ENCODE measurements around the gene LRRC17. TPM values are rescaled to one million over a fixed set of nuclear protein-coding genes. Genes with fewer than 3 reads are reported as not detected.

LRRC17 gene
- total RNA-seq (43.8 TPM), polyA plus RNA-seq (ENCODE audit: insufficient read depth in 1 of 8, insufficient read length in 8 of 8, low replicate concordance in 1 of 8) (10 to 100 TPM; 22.9 to 71.1 (median 37.5) TPM)
- long read RNA-seq, donor 1, partial matches to known transcripts = 7 of 11 reads
- long read RNA-seq, donor 1, other reads (novel, unspliced or antisense) = 0 of 11 reads
- long read RNA-seq, donor 2 = 0 reads
- long read RNA-seq, donor 3, transcript LRRC17-202 (4 exons, 1,963 nt) = major isoform, 11 of 13 reads
- long read RNA-seq, donor 3, partial matches to known transcripts = 0 of 13 reads
- long read RNA-seq, donor 3, other reads (novel, unspliced or antisense) = 0 of 13 reads
- long read RNA-seq, donor 4, partial matches to known transcripts = 0 of 2 reads
- long read RNA-seq, donor 4, other reads (novel, unspliced or antisense) = 0 of 2 reads
- long read RNA-seq, donor 5, transcript LRRC17-202 (4 exons, 1,963 nt) = major isoform, 20 of 35 reads
- long read RNA-seq, donor 5, partial matches to known transcripts = 12 of 35 reads
- long read RNA-seq, donor 5, other reads (novel, unspliced or antisense) = 0 of 35 reads
- long read RNA-seq, donor 6, transcript LRRC17-202 (4 exons, 1,963 nt) = major isoform, 18 of 44 reads
- long read RNA-seq, donor 6, partial matches to known transcripts = 23 of 44 reads
- long read RNA-seq, donor 6, other reads (novel, unspliced or antisense) = 0 of 44 reads
- long read RNA-seq, donor 7, transcript LRRC17-202 (4 exons, 1,963 nt) = major isoform, 9 of 73 reads
- long read RNA-seq, donor 7, partial matches to known transcripts = 63 of 73 reads
- long read RNA-seq, donor 7, other reads (novel, unspliced or antisense) = 0 of 73 reads
- long read RNA-seq, donor 8, partial matches to known transcripts = 0 of 4 reads
- long read RNA-seq, donor 8, other reads (novel, unspliced or antisense) = 0 of 4 reads
- long read RNA-seq, donor 9, partial matches to known transcripts = 37 of 44 reads
- long read RNA-seq, donor 9, other reads (novel, unspliced or antisense) = 0 of 44 reads
- long read RNA-seq, donor 10, partial matches to known transcripts = 31 of 34 reads
- long read RNA-seq, donor 10, other reads (novel, unspliced or antisense) = 0 of 34 reads
- long read RNA-seq, donor 11, transcript LRRC17-202 (4 exons, 1,963 nt) = major isoform, 5 of 6 reads
- long read RNA-seq, donor 11, partial matches to known transcripts = 0 of 6 reads
- long read RNA-seq, donor 11, other reads (novel, unspliced or antisense) = 0 of 6 reads

DNA sequence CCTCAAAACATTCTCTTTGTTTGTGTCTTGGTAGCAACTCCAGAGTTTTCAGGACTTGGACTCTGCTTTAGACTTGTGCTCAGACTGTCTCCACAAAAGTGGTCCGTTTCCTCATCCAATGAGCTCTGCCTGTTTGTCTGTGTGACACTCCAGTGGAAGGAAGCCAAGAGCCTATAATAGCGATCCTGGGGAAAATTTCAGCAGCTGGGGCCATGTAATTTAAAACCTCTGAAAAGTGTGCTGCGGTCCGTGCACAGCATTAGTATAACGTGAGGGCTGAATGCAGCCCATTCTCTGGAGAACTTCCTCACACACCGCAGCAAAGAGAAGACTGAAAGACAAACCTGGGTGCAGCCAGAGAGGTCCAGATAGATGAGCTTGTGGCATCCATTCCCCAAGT lies at the start of gene LRRC17:
Gene LRRC17, plus strand, starts transcription at position 259 of the 400 bp plus-strand sequence. CDS start 20,914 bp downstream, outside the sequence.
- Histone ChIP-seq H3K27me3 (ENCODE audit: control insufficient read depth, insufficient read depth, low read length) (no peaks in the 10 kb centered on the region), H3K9me3 (replicated peaks; ENCODE audit: control insufficient read depth, low read depth, low read length) (peaks cover 2% of the 10 kb centered on the region), H3K4me3 (ENCODE audit: low read length) (peak within 1 kb of the TSS; percentile 51), H3K36me3 (ENCODE audit: control insufficient read depth, insufficient read depth, low read length) (no peaks in the 10 kb centered on the region), H3K4me1 (ENCODE audit: control insufficient read depth, insufficient read depth, low read length) (peaks cover 10% of the 10 kb centered on the region), H3K27ac (ENCODE audit: low read length) (peak within 1 kb of the TSS; percentile 91)
- WGBS (ENCODE audit: insufficient coverage) = 8% methylated on average over 2 of the region's 6 CpGs
- peak; percentile 98 for DNase-seq

- Histone ChIP-seq H3K27ac (ENCODE audit: low read length) (no peak overlapping the region), H3K4me3 (ENCODE audit: low read length) (no peak overlapping the region), H3K27me3 (ENCODE audit: control insufficient read depth, insufficient read depth, low read length) (no peaks in the 10 kb centered on the region), H3K9me3 (replicated peaks; ENCODE audit: control insufficient read depth, low read depth, low read length) (no peaks in the 10 kb centered on the region), H3K36me3 (ENCODE audit: control insufficient read depth, insufficient read depth, low read length) (no peaks in the 10 kb centered on the region), H3K4me1 (ENCODE audit: control insufficient read depth, insufficient read depth, low read length) (no peaks in the 10 kb centered on the region)
- WGBS (ENCODE audit: insufficient coverage) = no CpG with 5 or more reads among the region's 2 CpGs
- no peak for DNase-seq
These were observed 47.8 kb upstream of the LRRC17 start for GRCh38 chr7:102864958-102865357.

GRCh38 chr7:102866535-102867215 lies 46.1 kb upstream of the LRRC17 start:
- DNase-seq = peak; percentile 78
- H3K27ac ChIP-seq (ENCODE audit: low read length) = no peak overlapping the region
- WGBS (ENCODE audit: insufficient coverage) = 60% methylated on average over 1 of the region's 3 CpGs

DNA sequence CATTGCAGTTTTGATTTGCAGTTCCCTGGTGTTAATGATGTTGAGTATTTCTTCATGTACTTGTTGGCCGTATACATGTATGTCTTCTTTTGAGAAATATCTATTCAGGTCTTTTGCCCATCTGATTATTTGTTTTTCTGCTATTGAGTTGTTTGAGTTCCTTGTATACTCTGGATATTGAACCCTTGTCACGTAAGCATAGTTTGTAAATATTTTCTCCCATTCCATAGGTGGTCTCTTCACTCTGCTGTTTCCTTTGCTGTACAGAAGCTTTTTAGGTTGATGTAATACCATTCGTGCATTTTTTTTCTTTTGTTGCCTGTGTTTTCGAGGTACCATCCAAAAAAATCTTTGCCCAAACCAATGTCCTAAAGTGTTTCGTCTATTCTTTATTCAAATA lies 43.6 kb upstream of the LRRC17 start:
- H3K27me3 ChIP-seq (ENCODE audit: control insufficient read depth, insufficient read depth, low read length) = no peaks in the 10 kb centered on the region
- H3K4me3 ChIP-seq (ENCODE audit: low read length) = no peak overlapping the region
- no peak for DNase-seq
- WGBS (ENCODE audit: insufficient coverage) = no CpG with 5 or more reads among the region's 5 CpGs
- H3K4me1 ChIP-seq (ENCODE audit: control insufficient read depth, insufficient read depth, low read length) = no peaks in the 10 kb centered on the region
- no peak overlapping the region for H3K27ac ChIP-seq (ENCODE audit: low read length)
- H3K36me3 ChIP-seq (ENCODE audit: control insufficient read depth, insufficient read depth, low read length) = no peaks in the 10 kb centered on the region
- no peaks in the 10 kb centered on the region for H3K9me3 ChIP-seq (replicated peaks; ENCODE audit: control insufficient read depth, low read depth, low read length)

More at GRCh38 chr7:102866535-102867215, 46.1 kb upstream of the LRRC17 start:
- no peak overlapping the region for H3K4me3 ChIP-seq (ENCODE audit: low read length)
- H3K36me3 ChIP-seq (ENCODE audit: control insufficient read depth, insufficient read depth, low read length) = no peaks in the 10 kb centered on the region
- H3K4me1 ChIP-seq (ENCODE audit: control insufficient read depth, insufficient read depth, low read length) = no peaks in the 10 kb centered on the region
- no peaks in the 10 kb centered on the region for H3K9me3 ChIP-seq (replicated peaks; ENCODE audit: control insufficient read depth, low read depth, low read length)
- no peaks in the 10 kb centered on the region for H3K27me3 ChIP-seq (ENCODE audit: control insufficient read depth, insufficient read depth, low read length)

DNA sequence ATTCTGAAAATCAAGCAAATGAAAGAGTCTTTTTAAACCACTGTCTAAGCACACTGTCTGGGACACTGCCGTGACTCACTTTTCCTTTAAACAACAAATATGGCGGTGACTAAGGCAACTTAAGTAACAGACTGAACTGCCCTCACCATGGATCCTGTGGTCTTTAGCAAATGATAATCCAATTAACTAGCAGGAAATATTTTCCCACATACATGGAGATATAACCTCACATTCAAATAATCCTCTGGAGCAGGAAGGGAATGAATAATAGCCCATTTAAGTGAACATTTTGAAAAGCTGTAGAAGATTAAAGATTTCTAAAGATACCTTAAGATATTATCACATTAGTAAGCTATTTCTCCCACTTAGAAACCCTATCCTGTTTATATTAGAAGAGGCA lies 40.3 kb upstream of the LRRC17 start:
- Histone ChIP-seq H3K27me3 (ENCODE audit: control insufficient read depth, insufficient read depth, low read length) (no peaks in the 10 kb centered on the region), H3K27ac (ENCODE audit: low read length) (no peak overlapping the region), H3K9me3 (replicated peaks; ENCODE audit: control insufficient read depth, low read depth, low read length) (no peaks in the 10 kb centered on the region), H3K4me3 (ENCODE audit: low read length) (no peak overlapping the region), H3K36me3 (ENCODE audit: control insufficient read depth, insufficient read depth, low read length) (no peaks in the 10 kb centered on the region), H3K4me1 (ENCODE audit: control insufficient read depth, insufficient read depth, low read length) (peaks cover 3% of the 10 kb centered on the region)
- whole genome bisulfite sequencing (ENCODE audit: insufficient coverage) = 100% methylated on average over 1 of the region's 2 CpGs
- no peak for DNase-seq

GRCh38 chr7:102873470-102874165 lies 39.2 kb upstream of the LRRC17 start:
- H3K27ac ChIP-seq (ENCODE audit: low read length) = no peak overlapping the region
- H3K9me3 ChIP-seq (replicated peaks; ENCODE audit: control insufficient read depth, low read depth, low read length) = no peaks in the 10 kb centered on the region
- H3K4me3 ChIP-seq (ENCODE audit: low read length) = no peak overlapping the region
- peaks cover 3% of the 10 kb centered on the region for H3K4me1 ChIP-seq (ENCODE audit: control insufficient read depth, insufficient read depth, low read length)
- whole genome bisulfite sequencing (ENCODE audit: insufficient coverage) = 58% methylated on average over 2 of the region's 4 CpGs
- no peaks in the 10 kb centered on the region for H3K27me3 ChIP-seq (ENCODE audit: control insufficient read depth, insufficient read depth, low read length)
- no peak for DNase-seq
- H3K36me3 ChIP-seq (ENCODE audit: control insufficient read depth, insufficient read depth, low read length) = no peaks in the 10 kb centered on the region

DNA sequence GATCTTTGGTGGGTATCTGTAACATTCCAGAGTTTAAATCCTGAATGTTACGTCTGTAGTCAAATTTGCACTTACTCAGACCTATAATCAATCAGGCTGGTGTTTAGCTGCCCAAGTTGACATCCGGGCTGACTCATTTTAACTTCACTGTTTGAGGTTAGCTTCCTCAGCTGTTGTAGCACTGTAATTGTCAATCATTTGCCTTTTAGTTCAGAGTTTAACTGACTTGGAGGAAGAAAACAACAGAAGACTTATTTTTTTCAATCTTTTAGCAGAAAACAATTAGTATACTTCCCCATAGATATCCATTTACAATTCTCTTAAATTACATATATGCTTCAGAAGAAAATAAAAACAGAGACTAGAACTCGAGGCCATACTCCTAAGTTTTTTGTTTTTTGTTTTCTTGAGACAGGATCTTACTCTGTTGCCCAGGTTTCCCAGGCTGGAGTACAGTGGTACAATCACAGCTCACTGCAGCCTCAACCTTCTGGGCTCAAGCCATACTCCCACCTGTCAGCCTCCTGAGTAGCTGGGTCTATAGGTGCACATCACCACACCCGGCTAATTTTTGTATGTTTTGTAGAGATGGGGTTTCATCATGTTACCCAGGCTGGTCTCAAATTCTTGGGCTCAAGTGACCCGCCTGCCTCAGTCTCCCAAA lies 38.5 kb upstream of the LRRC17 start:
- Histone ChIP-seq H3K27me3 (ENCODE audit: control insufficient read depth, insufficient read depth, low read length) (no peaks in the 10 kb centered on the region), H3K9me3 (replicated peaks; ENCODE audit: control insufficient read depth, low read depth, low read length) (no peaks in the 10 kb centered on the region), H3K4me3 (ENCODE audit: low read length) (no peak overlapping the region), H3K27ac (ENCODE audit: low read length) (no peak overlapping the region), H3K4me1 (ENCODE audit: control insufficient read depth, insufficient read depth, low read length) (peaks cover 3% of the 10 kb centered on the region), H3K36me3 (ENCODE audit: control insufficient read depth, insufficient read depth, low read length) (no peaks in the 10 kb centered on the region)
- 60% methylated on average over 1 of the region's 5 CpGs for WGBS (ENCODE audit: insufficient coverage)
- peak; percentile 40 for DNase-seq

DNA sequence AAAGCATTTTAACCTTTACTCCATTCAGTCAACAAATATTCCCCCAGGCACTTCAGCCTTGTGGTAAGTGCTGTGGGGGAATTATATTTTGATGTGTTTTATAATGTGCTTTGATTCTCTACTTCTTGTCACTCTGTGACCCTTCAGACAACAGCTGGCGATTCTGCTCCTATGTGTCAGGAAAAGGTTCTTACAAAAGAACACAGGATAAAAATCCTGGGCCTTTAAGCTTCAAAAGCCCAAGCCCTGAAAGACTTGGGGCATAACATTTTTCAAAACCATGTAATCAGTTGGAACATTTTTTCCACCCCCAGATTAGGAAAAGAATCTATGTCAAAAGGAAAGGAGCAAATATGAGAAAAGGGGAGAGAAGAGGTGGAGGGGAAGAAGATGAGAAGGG lies 37.8 kb upstream of the LRRC17 start:
- H3K4me3 ChIP-seq (ENCODE audit: low read length) = no peak overlapping the region
- peaks cover 3% of the 10 kb centered on the region for H3K4me1 ChIP-seq (ENCODE audit: control insufficient read depth, insufficient read depth, low read length)
- no peak for DNase-seq
- H3K9me3 ChIP-seq (replicated peaks; ENCODE audit: control insufficient read depth, low read depth, low read length) = no peaks in the 10 kb centered on the region
- no CpG with 5 or more reads among the region's 1 CpG for WGBS (ENCODE audit: insufficient coverage)
- no peaks in the 10 kb centered on the region for H3K36me3 ChIP-seq (ENCODE audit: control insufficient read depth, insufficient read depth, low read length)
- no peaks in the 10 kb centered on the region for H3K27me3 ChIP-seq (ENCODE audit: control insufficient read depth, insufficient read depth, low read length)
- no peak overlapping the region for H3K27ac ChIP-seq (ENCODE audit: low read length)

Data from muscle of leg (tissue), 16 donors.